ENCODE measurements around the gene CKS2.
"Not testable (repeated sequence)": the region's sequence is repeated elsewhere in the genome, so short reads cannot be mapped to it uniquely, and the experiment has no call there.

DNA sequence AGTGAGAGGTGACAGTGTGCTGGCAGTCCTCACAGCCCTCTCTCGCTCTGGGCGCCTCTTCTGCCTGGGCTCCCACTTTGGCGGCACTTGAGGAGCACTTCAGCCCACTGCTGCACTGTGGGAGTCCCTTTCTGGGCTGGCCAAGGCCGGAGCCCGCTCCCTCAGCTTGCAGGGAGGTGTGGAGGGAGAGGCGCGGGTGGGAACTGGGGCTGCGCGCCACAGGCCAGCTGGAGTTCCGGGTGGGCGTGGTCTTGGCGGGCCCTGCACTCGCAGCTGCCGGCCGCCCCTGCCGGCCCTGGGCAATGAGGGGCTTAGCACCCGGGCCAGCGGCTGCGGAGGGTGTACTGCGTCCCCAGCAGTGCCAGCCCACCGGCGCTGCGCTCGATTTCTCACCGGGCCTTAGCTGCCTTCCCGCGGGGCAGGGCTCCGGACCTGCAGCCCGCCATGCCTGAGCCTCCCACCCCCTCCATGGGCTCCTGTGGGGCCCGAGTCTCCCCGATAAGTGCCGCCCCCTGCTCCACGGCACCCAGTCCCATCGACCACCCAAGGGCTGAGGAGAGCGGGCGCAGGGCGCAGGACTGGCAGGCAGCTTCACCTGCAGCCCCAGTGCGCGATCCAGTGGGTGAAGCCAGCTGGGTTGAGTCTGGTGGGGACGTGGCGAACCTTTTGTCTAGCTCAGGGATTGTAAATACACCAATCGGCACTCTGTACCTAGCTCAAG, 28.6 kb upstream of the CKS2 start:
- TF ChIP-seq, protein P1, sequence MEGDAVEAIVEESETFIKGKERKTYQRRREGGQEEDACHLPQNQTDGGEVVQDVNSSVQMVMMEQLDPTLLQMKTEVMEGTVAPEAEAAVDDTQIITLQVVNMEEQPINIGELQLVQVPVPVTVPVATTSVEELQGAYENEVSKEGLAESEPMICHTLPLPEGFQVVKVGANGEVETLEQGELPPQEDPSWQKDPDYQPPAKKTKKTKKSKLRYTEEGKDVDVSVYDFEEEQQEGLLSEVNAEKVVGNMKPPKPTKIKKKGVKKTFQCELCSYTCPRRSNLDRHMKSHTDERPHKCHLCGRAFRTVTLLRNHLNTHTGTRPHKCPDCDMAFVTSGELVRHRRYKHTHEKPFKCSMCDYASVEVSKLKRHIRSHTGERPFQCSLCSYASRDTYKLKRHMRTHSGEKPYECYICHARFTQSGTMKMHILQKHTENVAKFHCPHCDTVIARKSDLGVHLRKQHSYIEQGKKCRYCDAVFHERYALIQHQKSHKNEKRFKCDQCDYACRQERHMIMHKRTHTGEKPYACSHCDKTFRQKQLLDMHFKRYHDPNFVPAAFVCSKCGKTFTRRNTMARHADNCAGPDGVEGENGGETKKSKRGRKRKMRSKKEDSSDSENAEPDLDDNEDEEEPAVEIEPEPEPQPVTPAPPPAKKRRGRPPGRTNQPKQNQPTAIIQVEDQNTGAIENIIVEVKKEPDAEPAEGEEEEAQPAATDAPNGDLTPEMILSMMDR (IDR thresholded peaks at IDR 0.05): not testable (repeated sequence)
- not testable (repeated sequence) for TF ChIP-seq POLR2AphosphoS5, POLR2A, EP300 (IDR thresholded peaks at IDR 0.05)
